ENCODE results near the gene FBXO28. TPM values are rescaled to one million over a fixed set of nuclear protein-coding genes. Genes with fewer than 3 reads are reported as not detected.

FBXO28 gene
- total RNA-seq, 1 experiment from 2014 or later, result 97.6 TPM

DNA sequence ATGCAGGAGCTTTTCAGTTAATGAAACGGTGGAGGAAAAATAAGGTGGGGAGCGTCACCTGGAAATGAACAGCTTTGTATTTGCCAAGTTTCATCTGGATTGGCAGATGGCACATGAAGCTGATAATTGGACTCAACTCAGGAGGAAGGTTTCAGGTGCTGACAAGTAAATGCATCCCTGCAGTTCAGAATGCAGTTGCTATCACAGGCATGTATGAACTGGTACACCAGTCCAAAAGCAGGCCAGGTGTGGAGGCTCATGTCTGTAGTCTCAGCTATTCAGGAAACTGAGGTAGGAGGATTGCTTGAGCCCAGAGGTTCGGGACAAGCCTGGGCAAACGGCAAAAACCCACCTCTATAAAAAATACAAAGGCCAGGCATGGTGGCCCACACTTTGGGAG is 84.7 kb downstream of the FBXO28 start:
- CTCF ChIA-PET, result interaction anchor here (1.2 kb wide), 1 partner anchor 8 kb away, joined by 4 read pairs; no protein-coding TSS in a partner anchor
- H3K27ac Mint-ChIP-seq (ENCODE audit: low read depth, unreplicated experiment), result no peak overlapping the region
- POLR2A ChIA-PET, result interaction anchor here (0.7 to 1.3 kb wide), 4 partner anchors 7 to 21 kb away, joined by 3 to 5 read pairs (median 4); partner anchors contain the start of gene DEGS1
- BruUV-seq (replicated peaks), result no TSS peak
- H3K36me3 Mint-ChIP-seq (ENCODE audit: insufficient read depth, unreplicated experiment), result peaks cover 36% of the 10 kb centered on the region
- H3K9me3 Mint-ChIP-seq (ENCODE audit: unreplicated experiment), result no peaks in the 10 kb centered on the region
- H3K27me3 Mint-ChIP-seq (ENCODE audit: insufficient read depth, unreplicated experiment), result no peaks in the 10 kb centered on the region
- no peak for TF ChIP-seq CTCF (IDR thresholded peaks at IDR 0.05; ENCODE audit: unreplicated experiment)
- DNase-seq (ENCODE audit: unreplicated experiment), result no peak
- intact Hi-C loops (cut with micrococcal nuclease), result no loop called here
- H3K4me3 Mint-ChIP-seq (ENCODE audit: unreplicated experiment), result no peak overlapping the region
- H3K4me1 Mint-ChIP-seq (ENCODE audit: insufficient read depth, unreplicated experiment), result peaks cover 2% of the 10 kb centered on the region

DNA sequence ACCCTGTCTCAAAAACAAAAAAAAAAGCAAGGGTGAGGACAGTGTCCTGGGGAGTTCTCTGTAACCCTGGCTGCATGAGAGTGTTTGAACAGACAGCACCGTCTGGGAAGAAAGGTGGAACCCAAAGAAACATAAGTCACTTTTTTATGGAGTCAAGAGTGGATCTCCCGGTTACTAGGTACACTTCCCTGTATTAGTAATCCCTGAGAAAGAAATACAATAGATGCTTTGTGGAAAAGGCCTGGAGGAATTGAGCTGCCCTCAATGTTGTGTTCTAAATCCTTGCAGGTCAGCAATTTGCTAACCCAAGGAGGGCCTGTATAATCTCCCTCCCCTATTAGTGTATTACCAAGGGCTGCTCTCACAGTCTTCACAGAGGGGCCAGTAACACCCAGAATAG is 85.8 kb downstream of the FBXO28 start:
- intact Hi-C loops (cut with micrococcal nuclease), result no loop called here
- H3K36me3 Mint-ChIP-seq (ENCODE audit: insufficient read depth, unreplicated experiment), result peaks cover 24% of the 10 kb centered on the region
- H3K27ac Mint-ChIP-seq (ENCODE audit: low read depth, unreplicated experiment), result no peak overlapping the region
- H3K27me3 Mint-ChIP-seq (ENCODE audit: insufficient read depth, unreplicated experiment), result no peaks in the 10 kb centered on the region
- H3K9me3 Mint-ChIP-seq (ENCODE audit: unreplicated experiment), result no peaks in the 10 kb centered on the region
- BruUV-seq (replicated peaks), result no TSS peak
- peaks cover 8% of the 10 kb centered on the region for H3K4me1 Mint-ChIP-seq (ENCODE audit: insufficient read depth, unreplicated experiment)
- DNase-seq (ENCODE audit: unreplicated experiment), result no peak
- H3K4me3 Mint-ChIP-seq (ENCODE audit: unreplicated experiment), result no peak overlapping the region
- POLR2A ChIA-PET, result interaction anchor here (0.6 to 0.9 kb wide), 2 partner anchors 15 to 124 kb away, joined by 3 to 4 read pairs; no protein-coding TSS in a partner anchor
- CTCF ChIA-PET, result interaction anchor here (0.7 to 1.2 kb wide), 2 partner anchors 9 to 450 kb away, joined by 4 to 5 read pairs; no protein-coding TSS in a partner anchor
- TF ChIP-seq CTCF (IDR thresholded peaks at IDR 0.05; ENCODE audit: unreplicated experiment), result no peak

GRCh38 chr1:224201383-224201782 is 87.5 kb downstream of the FBXO28 start:
- BruUV-seq (replicated peaks), result no TSS peak
- H3K27me3 Mint-ChIP-seq (ENCODE audit: insufficient read depth, unreplicated experiment), result no peaks in the 10 kb centered on the region
- intact Hi-C loops (cut with micrococcal nuclease), result no loop called here

GRCh38 chr1:224201853-224202252 is 87.9 kb downstream of the FBXO28 start:
- Mint-ChIP-seq H3K36me3 (ENCODE audit: insufficient read depth, unreplicated experiment) (peaks cover 6% of the 10 kb centered on the region), H3K9me3 (ENCODE audit: unreplicated experiment) (no peaks in the 10 kb centered on the region), H3K27me3 (ENCODE audit: insufficient read depth, unreplicated experiment) (no peaks in the 10 kb centered on the region), H3K4me1 (ENCODE audit: insufficient read depth, unreplicated experiment) (peaks cover 21% of the 10 kb centered on the region), H3K27ac (ENCODE audit: low read depth, unreplicated experiment) (no peak overlapping the region), H3K4me3 (ENCODE audit: unreplicated experiment) (no peak overlapping the region)
- intact Hi-C loops (cut with micrococcal nuclease), result no loop called here
- POLR2A ChIA-PET, result interaction anchor here (1.9 to 7.3 kb wide), 2 partner anchors 9 to 19 kb away, joined by 6 to 61 read pairs; partner anchors contain the start of gene DEGS1
- no peak for DNase-seq (ENCODE audit: unreplicated experiment)
- BruUV-seq (replicated peaks), result no TSS peak
- CTCF ChIA-PET, result interaction anchor here (0.9 kb wide), 1 partner anchor 87 kb away, joined by 3 read pairs; no protein-coding TSS in a partner anchor
- TF ChIP-seq CTCF (IDR thresholded peaks at IDR 0.05; ENCODE audit: unreplicated experiment), result no peak

More at GRCh38 chr1:224201383-224201782, 87.5 kb downstream of the FBXO28 start:
- Mint-ChIP-seq H3K36me3 (ENCODE audit: insufficient read depth, unreplicated experiment) (peaks cover 7% of the 10 kb centered on the region), H3K9me3 (ENCODE audit: unreplicated experiment) (no peaks in the 10 kb centered on the region), H3K4me3 (ENCODE audit: unreplicated experiment) (no peak overlapping the region), H3K27ac (ENCODE audit: low read depth, unreplicated experiment) (no peak overlapping the region), H3K4me1 (ENCODE audit: insufficient read depth, unreplicated experiment) (peaks cover 21% of the 10 kb centered on the region)
- no peak for TF ChIP-seq CTCF (IDR thresholded peaks at IDR 0.05; ENCODE audit: unreplicated experiment)
- ChIA-PET POLR2A (interaction anchor here (0.7 to 7.3 kb wide), 4 partner anchors 8 to 181 kb away, joined by 4 to 61 read pairs (median 6); partner anchors contain the start of gene DEGS1), CTCF (interaction anchor here (0.6 kb wide), 1 partner anchor 126 kb away, joined by 5 read pairs; no protein-coding TSS in a partner anchor)
- DNase-seq (ENCODE audit: unreplicated experiment), result no peak
